ENCODE data around the gene CDC20B.

The CDC20B gene

DNA sequence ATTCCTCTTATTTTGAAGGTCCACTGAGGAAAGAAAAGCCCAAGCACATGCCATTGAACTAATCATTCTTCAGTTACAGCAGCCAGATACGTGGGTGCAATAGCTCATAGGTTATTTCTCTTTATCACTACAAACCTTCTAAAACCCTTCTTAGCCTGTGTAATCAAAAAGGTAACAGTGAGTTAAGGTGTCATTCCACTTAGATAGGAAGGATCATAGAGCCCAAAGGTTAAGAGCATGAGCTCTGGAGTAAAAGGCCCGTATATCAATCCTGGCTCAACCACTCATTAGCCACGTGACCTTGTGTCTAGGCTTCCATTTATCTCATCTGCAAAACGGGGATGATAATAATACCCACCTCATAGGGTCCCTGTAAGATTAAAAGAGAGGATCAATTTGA, 10.3 kb downstream of the CDC20B start:
- no peak for TF ChIP-seq CTCF (conservative IDR thresholded peaks at IDR 0.05; ENCODE audit: control insufficient read depth, insufficient read depth, low read depth, low read length)
- no peak overlapping the region for H3K4me3 ChIP-seq (ENCODE audit: control insufficient read depth, low read depth, low read length)
- DNase-seq (ENCODE audit: low read depth): no peak

DNA sequence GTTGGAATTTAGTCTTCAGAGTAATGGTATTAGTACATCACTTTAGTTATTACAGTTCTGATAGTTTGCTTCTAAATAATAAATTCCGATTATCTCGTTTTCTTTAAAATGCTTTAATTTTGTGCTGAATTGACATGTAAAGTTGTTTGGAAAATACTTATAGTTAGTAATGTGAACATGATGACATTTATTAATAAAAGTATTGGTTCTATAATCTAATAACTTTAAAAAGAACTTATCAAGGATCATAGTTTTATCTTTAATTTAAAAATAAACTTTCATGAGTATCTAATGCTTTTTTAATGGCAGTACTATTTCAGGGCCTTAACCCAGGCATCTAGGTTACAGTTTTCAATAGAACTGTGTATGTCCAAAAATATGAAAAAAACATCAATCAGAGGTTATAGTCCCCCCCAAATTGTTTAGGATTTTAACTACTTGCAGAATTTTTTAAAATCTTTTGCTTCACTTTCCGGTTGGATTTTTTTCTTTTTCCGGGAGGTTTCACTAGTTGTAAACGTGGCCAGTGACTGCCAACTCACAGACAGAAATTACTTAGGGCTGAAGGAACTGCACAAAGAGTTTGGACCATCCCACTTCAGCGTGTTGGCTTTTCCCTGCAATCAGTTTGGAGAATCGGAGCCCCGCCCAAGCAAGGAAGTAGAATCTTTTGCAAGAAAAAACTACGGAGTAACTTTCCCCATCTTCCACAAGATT, 12.3 kb downstream of the CDC20B start:
- peak; percentile 95 for DNase-seq (ENCODE audit: low read depth)
- TF ChIP-seq CTCF (conservative IDR thresholded peaks at IDR 0.05; ENCODE audit: control insufficient read depth, insufficient read depth, low read depth, low read length): no peak
- H3K4me3 ChIP-seq (ENCODE audit: control insufficient read depth, low read depth, low read length): peak overlapping the region; percentile 86

DNA sequence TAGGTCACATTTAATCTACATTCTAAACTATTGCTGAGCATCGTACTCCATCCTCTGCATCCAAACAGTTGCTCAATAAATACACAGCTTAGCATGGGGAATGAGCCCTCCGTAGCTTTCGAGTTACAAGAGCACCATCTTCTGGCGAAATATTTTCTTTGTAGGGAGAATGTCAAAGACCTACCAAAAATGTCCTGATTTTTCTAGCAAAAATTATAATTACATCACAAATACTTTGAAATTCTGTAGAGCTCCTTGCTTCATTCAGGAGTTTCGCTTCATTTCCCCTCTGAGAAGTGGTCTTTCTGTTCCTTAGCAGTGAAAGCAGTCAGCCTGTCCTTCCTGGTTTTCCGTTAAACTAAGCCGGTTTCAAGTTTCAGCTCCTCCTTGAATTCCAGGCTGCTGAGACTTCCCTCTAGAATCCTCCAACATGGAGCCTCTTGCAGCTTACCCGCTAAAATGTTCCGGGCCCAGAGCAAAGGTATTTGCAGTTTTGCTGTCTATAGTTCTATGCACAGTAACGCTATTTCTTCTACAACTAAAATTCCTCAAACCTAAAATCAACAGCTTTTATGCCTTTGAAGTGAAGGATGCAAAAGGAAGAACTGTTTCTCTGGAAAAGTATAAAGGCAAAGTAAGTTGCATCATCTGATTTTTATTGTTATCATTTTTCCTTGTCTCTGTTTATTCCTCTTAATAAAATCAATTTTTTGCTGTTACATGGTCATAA, 13.0 kb downstream of the CDC20B start, which contains the start of gene GPX8:
Gene GPX8 (plus strand): TSS at position 409 of the 730 bp plus-strand sequence. CDS start 22 bp downstream, at position 431.
- peak; percentile 91 for DNase-seq (ENCODE audit: low read depth)
- peak; percentile 65 for TF ChIP-seq CTCF (conservative IDR thresholded peaks at IDR 0.05; ENCODE audit: control insufficient read depth, insufficient read depth, low read depth, low read length)
- peak within 1 kb of the TSS; percentile 86 for H3K4me3 ChIP-seq (ENCODE audit: control insufficient read depth, low read depth, low read length)

DNA sequence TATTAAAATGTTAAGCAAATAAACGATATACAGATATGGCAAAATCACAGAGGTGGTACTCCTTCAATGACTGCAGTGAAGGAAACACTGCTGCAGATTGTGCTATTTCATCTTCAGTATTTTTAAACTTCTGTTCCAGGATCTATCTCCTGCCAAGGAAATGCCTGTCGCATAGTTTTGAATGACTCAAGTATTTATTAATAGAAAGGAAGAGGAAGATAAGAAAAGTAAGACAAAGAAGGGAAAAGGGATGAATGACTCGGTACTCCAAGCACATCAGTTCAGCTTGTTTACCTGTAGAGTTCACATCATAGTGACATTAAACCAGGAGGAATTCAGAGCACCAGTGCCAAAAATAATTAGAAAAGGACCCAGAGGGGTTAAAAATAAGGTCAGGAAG, 18.1 kb downstream of the CDC20B start:
- peak; percentile 49 for DNase-seq (ENCODE audit: low read depth)
- TF ChIP-seq CTCF (conservative IDR thresholded peaks at IDR 0.05; ENCODE audit: control insufficient read depth, insufficient read depth, low read depth, low read length): no peak
- H3K4me3 ChIP-seq (ENCODE audit: control insufficient read depth, low read depth, low read length): no peak overlapping the region

DNA sequence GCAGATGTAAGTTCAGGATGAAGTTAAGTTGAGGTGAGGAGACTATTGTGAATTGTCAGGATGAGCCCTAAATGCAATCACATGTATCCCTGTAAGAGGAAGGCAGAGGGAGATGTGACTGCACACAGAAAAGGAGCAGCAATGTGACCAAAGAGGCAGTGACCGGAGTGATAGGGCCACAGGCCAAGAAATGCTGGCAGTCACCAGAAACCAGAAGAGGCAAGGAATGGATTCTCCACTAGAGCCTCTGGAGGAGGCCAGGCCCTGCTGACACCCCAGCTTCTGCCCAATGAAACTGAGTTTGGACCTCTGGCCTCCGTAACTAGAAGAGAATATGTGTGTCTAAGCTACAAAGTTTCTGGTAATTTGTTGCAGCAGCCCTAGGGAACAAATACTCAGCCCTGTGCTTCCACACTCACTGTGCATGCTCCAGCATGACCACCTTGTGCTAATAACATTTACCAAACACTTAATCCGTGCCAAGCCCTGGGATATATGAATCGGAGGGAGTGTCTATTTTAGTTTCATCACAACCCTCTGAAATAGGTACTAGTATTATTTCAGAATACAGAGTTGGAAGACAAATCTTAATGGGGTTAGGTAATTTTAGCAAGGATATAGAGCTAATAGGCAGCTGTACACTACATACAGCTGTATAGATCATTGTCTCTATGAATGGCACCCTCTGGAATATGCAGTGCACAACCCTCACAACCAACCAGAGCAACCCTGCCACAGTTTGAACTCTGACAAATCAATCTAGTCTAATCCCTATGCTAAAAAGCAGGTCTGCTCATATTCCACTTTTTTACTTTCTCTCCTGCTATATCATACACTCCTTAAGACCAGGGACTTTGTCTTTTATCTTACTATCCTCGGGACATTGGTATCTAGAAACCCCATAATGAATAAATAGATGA, 20.8 kb downstream of the CDC20B start:
- no peak overlapping the region for H3K4me3 ChIP-seq (ENCODE audit: control insufficient read depth, low read depth, low read length)
- DNase-seq (ENCODE audit: low read depth): peak; percentile 80

More for the DNA sequence above, 20.8 kb downstream of the CDC20B start:
- TF ChIP-seq CTCF (conservative IDR thresholded peaks at IDR 0.05; ENCODE audit: control insufficient read depth, insufficient read depth, low read depth, low read length): no peak
